H1 (cell line): ENCODE results near the gene FAM53A.

Experiments
- ATF2 ChIP-seq: IDR thresholded peaks from 2 replicates; pipeline ENCODE4 v1.6.1; 2012; ENCODE audit warnings: low read length, inconsistent platforms
- CTCF ChIP-seq, 3 experiments: IDR thresholded peaks; 1 replicate in 2 of 3; 2 replicates in 1 of 3; pipeline versions ENCODE4 v1.5.1 to v1.6.1; 2011; ENCODE audit warnings: low read length in 3 of 3, mild to moderate bottlenecking in 3 of 3, inconsistent platforms in 2 of 3, low read depth in 1 of 3, moderate library complexity in 1 of 3; ENCODE audit not compliant: insufficient read depth in 1 of 3; ENCODE audit errors: control extremely low read depth in 1 of 3
- JUND ChIP-seq: IDR thresholded peaks from 2 replicates; pipeline ENCODE4 v1.6.1; 2011; ENCODE audit warnings: mild to moderate bottlenecking, improper control_type of control experiment, low read length

GRCh38 chr4:1602655-1603412 lies 81.3 kb downstream of the FAM53A start:
- TF ChIP-seq CTCF (IDR thresholded peaks at IDR 0.05; ENCODE audit: control extremely low read depth in 1 of 3, insufficient read depth in 1 of 3, low read depth in 1 of 3, low read length in 3 of 3) (no peak), JUND (no peak), ATF2 (no peak)
